IMR-90 (cell line): ENCODE results near the gene PM20D1. TPM values are rescaled to one million over a fixed set of nuclear protein-coding genes. Genes with fewer than 3 reads are reported as not detected.

Source experiments
- ATAC-seq: fragments of 200-7000 bp; cut with Tn5 transposase; 2 replicates; pipeline ENCODE4 v1.9.1; 2020; ENCODE audit warnings: low read depth, mild to moderate bottlenecking, moderate library complexity
- BruUV-seq: library from RNA; stranded (reverse); fragments of 400-500 nt; replicated peaks from 2 replicates; lab custom pipeline; 2021; lab: Mats Ljungman, UMichigan
- CTCF ChIA-PET: fragments of 300-600 bp; formaldehyde crosslinking; extraction: SDS; loops from one replicate; lab custom pipeline; 2021; ENCODE audit warnings: antibody characterized with exemption; lab: Yijun Ruan, JAX
- POLR2A ChIA-PET: fragments of 300-600 bp; sonication (Branson Sonifier 250); formaldehyde crosslinking; loops from one replicate; lab custom pipeline; 2022; ENCODE audit warnings: antibody characterized with exemption; ENCODE audit not compliant: unreplicated experiment; lab: Charles Lee
- DNase-seq: peaks from one replicate; pipeline ENCODE4 v3.0.0; 2013
- H2AFZ ChIP-seq: replicated peaks from 2 replicates; pipeline ENCODE3; 2013; ENCODE audit warnings: low read length, mild to moderate bottlenecking; ENCODE audit not compliant: poor library complexity
- H2AK5ac ChIP-seq: 2 replicates; pipeline ENCODE4 v1.6.1; 2013; ENCODE audit warnings: low read depth, low read length, inconsistent platforms
- H2AK9ac ChIP-seq: replicated peaks from 2 replicates; pipeline ENCODE3; 2013; ENCODE audit warnings: mild to moderate bottlenecking, low read depth, low read length, moderate library complexity; ENCODE audit not compliant: poor library complexity
- H2BK120ac ChIP-seq: 2 replicates; pipeline ENCODE4 v1.6.1; 2013; ENCODE audit warnings: low read depth, low read length, inconsistent platforms
- H2BK15ac ChIP-seq: 3 replicates; pipeline ENCODE4 v1.6.1; 2013; ENCODE audit warnings: low read depth, low read length, inconsistent platforms
- H2BK20ac ChIP-seq: 2 replicates; pipeline ENCODE4 v1.6.1; 2013; ENCODE audit warnings: low read depth, mild to moderate bottlenecking, inconsistent platforms, low read length, moderate library complexity
- H2BK5ac ChIP-seq: 2 replicates; pipeline ENCODE4 v1.6.1; 2013; ENCODE audit warnings: mild to moderate bottlenecking, low read depth, low read length, inconsistent platforms; ENCODE audit not compliant: poor library complexity, severe bottlenecking
- H3K14ac ChIP-seq: replicated peaks from 2 replicates; pipeline ENCODE4 v1.6.1; 2013; ENCODE audit warnings: low read depth, low read length, inconsistent platforms
- H3K18ac ChIP-seq: 2 replicates; pipeline ENCODE4 v1.6.1; 2013; ENCODE audit warnings: low read depth, low read length, control low read depth
- H3K23ac ChIP-seq: 2 replicates; pipeline ENCODE4 v1.6.1; 2013; ENCODE audit warnings: low read depth, low read length, inconsistent platforms
- H3K27ac ChIP-seq: 2 replicates; pipeline ENCODE4 v1.5.1; 2013; ENCODE audit warnings: mild to moderate bottlenecking, control low read depth, low read length; ENCODE audit not compliant: insufficient read depth
- H3K27me3 ChIP-seq: 2 replicates; pipeline ENCODE4 v1.6.1; 2013; ENCODE audit warnings: low read length; ENCODE audit not compliant: control insufficient read depth, insufficient read depth
- H3K36me3 ChIP-seq: 2 replicates; pipeline ENCODE4 v1.6.1; 2013; ENCODE audit warnings: low read length, mixed read lengths; ENCODE audit not compliant: control insufficient read depth, insufficient read depth
- H3K4ac ChIP-seq: 2 replicates; pipeline ENCODE4 v1.6.1; 2013; ENCODE audit warnings: low read depth, low read length, inconsistent platforms
- H3K4me1 ChIP-seq: 2 replicates; pipeline ENCODE4 v1.6.1; 2013; ENCODE audit warnings: low read length, mixed read lengths; ENCODE audit not compliant: control insufficient read depth, insufficient read depth
- H3K4me2 ChIP-seq: 2 replicates; pipeline ENCODE4 v1.6.1; 2013; ENCODE audit warnings: low read depth, mild to moderate bottlenecking, control low read depth, low read length, moderate library complexity
- H3K4me3 ChIP-seq: 2 replicates; pipeline ENCODE4 v1.5.1; 2013; ENCODE audit warnings: low read depth, mild to moderate bottlenecking, control low read depth, low read length, moderate library complexity; ENCODE audit not compliant: insufficient read depth
- H3K56ac ChIP-seq: 2 replicates; pipeline ENCODE4 v1.6.1; 2013; ENCODE audit warnings: low read length, inconsistent platforms; ENCODE audit not compliant: insufficient read depth; ENCODE audit errors: extremely low read depth
- H3K79me1 ChIP-seq, 2 experiments: 2 replicates each; pipeline ENCODE4 v1.6.1; 2013; ENCODE audit warnings: low read length in 2 of 2, inconsistent platforms in 1 of 2, low read depth in 1 of 2
- H3K9ac ChIP-seq: 2 replicates; pipeline ENCODE4 v1.6.1; 2013; ENCODE audit warnings: low read depth, low read length, control low read depth
- H3K9me1 ChIP-seq: 2 replicates; pipeline ENCODE4 v1.6.1; 2013; ENCODE audit warnings: low read length, inconsistent platforms; ENCODE audit not compliant: insufficient read depth
- H3K9me3 ChIP-seq: 2 replicates; pipeline ENCODE4 v1.6.1; 2013; ENCODE audit warnings: low read length; ENCODE audit not compliant: control insufficient read depth, insufficient read depth
- H4K20me1 ChIP-seq: 2 replicates; pipeline ENCODE4 v1.6.1; 2013; ENCODE audit warnings: low read length, inconsistent platforms; ENCODE audit not compliant: insufficient read depth
- H4K5ac ChIP-seq: 2 replicates; pipeline ENCODE4 v1.6.1; 2013; ENCODE audit warnings: mild to moderate bottlenecking, low read depth, low read length, control low read depth
- H4K8ac ChIP-seq, 2 experiments: 2 replicates each; pipeline ENCODE4 v1.6.1; 2013; ENCODE audit warnings: low read depth in 2 of 2, low read length in 2 of 2, control low read depth in 1 of 2, inconsistent platforms in 1 of 2
- H4K91ac ChIP-seq: 2 replicates; pipeline ENCODE4 v1.6.1; 2013; ENCODE audit warnings: low read depth, low read length, inconsistent platforms; ENCODE audit not compliant: insufficient read depth
- CHD1 ChIP-seq: IDR thresholded peaks from 2 replicates; pipeline ENCODE4 v1.6.1; 2012; ENCODE audit warnings: low read depth, low read length, improper control_type of control experiment
- CTCF ChIP-seq: conservative IDR thresholded peaks from 2 replicates; pipeline ENCODE4 v1.5.1; 2012; ENCODE audit warnings: mild to moderate bottlenecking, low read depth, low read length, improper control_type of control experiment
- ELK1 ChIP-seq: fragments of 150-350 bp; IDR thresholded peaks from 2 replicates; pipeline ENCODE4 v1.6.1; 2016; ENCODE audit warnings: low read depth, mild to moderate bottlenecking, low read length, moderate library complexity, borderline replicate concordance
- FOS ChIP-seq: fragments of 150-350 bp; IDR thresholded peaks from 2 replicates; pipeline ENCODE4 v1.6.1; 2016; ENCODE audit warnings: low read depth, low read length
- MAZ ChIP-seq: IDR thresholded peaks from 2 replicates; pipeline ENCODE4 v1.6.1; 2012; ENCODE audit warnings: low read depth, mild to moderate bottlenecking, low read length, improper control_type of control experiment, moderate library complexity, borderline replicate concordance
- MXI1 ChIP-seq: IDR thresholded peaks from 2 replicates; pipeline ENCODE4 v1.6.1; 2012; ENCODE audit warnings: low read depth, mild to moderate bottlenecking, low read length, moderate library complexity, borderline replicate concordance
- NFE2L2 ChIP-seq: fragments of 150-350 bp; IDR thresholded peaks from 2 replicates; pipeline ENCODE4 v1.6.1; 2016; ENCODE audit warnings: low read depth, mild to moderate bottlenecking, low read length
- POLR2A ChIP-seq: IDR thresholded peaks from 2 replicates; pipeline ENCODE4 v1.6.1; 2012; ENCODE audit warnings: mild to moderate bottlenecking, low read depth, low read length
- RAD21 ChIP-seq: IDR thresholded peaks from 2 replicates; pipeline ENCODE4 v1.6.1; 2012; ENCODE audit warnings: low read length, improper control_type of control experiment
- RFX5 ChIP-seq: IDR thresholded peaks from 2 replicates; pipeline ENCODE4 v1.8.0; 2012; ENCODE audit warnings: low read depth, mild to moderate bottlenecking, low read length, moderate library complexity
- WGBS, 2 experiments: methylation state at CpG; one replicate each; pipeline versions ENCODE4 v1.1.5 to v1.1.7; 2013; ENCODE audit warnings: missing lambda C conversion rate in 2 of 2; ENCODE audit not compliant: insufficient read length in 1 of 2; ENCODE audit errors: extremely low coverage in 2 of 2; 5-methylcytosine and 5-hydroxymethylcytosine counted together
- dilution Hi-C: fragments of 300-500 bp; cut with HindIII; formaldehyde crosslinking; loops from one replicate; pipeline ENCODE4 v1.14.3; 2018; ENCODE audit warnings: low sequenced_read_pairs; ENCODE audit not compliant: unreplicated experiment
- in situ Hi-C: fragments of 300-500 bp; cut with MboI; formaldehyde crosslinking; loops from 3 replicates; pipeline ENCODE4 v1.14.3; 2019; ENCODE audit warnings: low sequenced_read_pairs, inconsistent platforms, mixed read lengths
- intact Hi-C: fragments of 100-400 bp; cut with micrococcal nuclease; formaldehyde crosslinking; loops from 2 replicates; pipeline ENCODE4 v1.10.0; 2022
- polyA plus RNA-seq, 3 experiments: library from polyadenylated mRNA; depleted of rRNA; stranded (reverse); fragments of >200 nt; gene quantifications; 2 replicates each; pipeline ENCODE4 v1.2.3, GENCODE V29; 2012; ENCODE audit warnings: low replicate concordance in 1 of 3
- total RNA-seq: library from RNA; depleted of rRNA; stranded (reverse); fragments of >200 nt; gene quantifications from 2 replicates; pipeline ENCODE4 v1.2.3, GENCODE V29; 2012
- TF ChIP-seq, protein P1 (sequence below): fragments of 150-350 bp; IDR thresholded peaks from 2 replicates; pipeline ENCODE4 v1.6.1; 2017; ENCODE audit warnings: mild to moderate bottlenecking, antibody characterized with exemption, low read length, low read depth

Gene PM20D1
- total and polyA plus RNA-seq, 2 of the 4 experiments (the other 2 are of a cell fraction): not detected

DNA sequence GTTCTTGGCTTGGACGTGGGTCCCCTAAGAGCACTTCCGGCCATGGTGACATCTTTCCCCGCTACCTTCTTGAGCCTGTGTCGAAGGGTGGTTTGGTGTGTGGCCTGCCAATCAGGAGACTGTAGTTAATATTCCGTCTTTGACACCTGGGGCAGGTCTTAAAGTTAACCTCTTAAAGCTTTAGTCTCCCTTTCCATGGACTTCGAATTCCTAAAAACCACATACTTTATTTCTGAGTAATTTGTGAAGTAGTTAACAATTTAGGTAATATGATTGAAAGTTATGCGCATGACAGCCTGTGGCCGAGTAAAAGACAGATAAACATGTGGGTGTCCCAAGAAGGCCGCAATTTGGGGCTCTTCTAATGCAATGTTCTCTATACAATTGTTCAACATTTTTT lies 64.5 kb downstream of the PM20D1 start:
- CTCF ChIA-PET: interaction anchor here (0.6 to 0.8 kb wide), 2 partner anchors 16 to 127 kb away, joined by 3 to 4 read pairs; no protein-coding TSS in a partner anchor
- no peak overlapping the region for H2AFZ ChIP-seq
- H3K18ac ChIP-seq: no peak overlapping the region
- intact Hi-C loops (no loop called here), dilution Hi-C loops (no loop called here), in situ Hi-C loops (no loop called here)
- no peak overlapping the region for H3K27ac ChIP-seq
- no peak overlapping the region for H3K23ac ChIP-seq
- no peaks in the 10 kb centered on the region for H3K9me3 ChIP-seq
- no peak overlapping the region for H3K4ac ChIP-seq
- DNase-seq: no peak
- WGBS, 2 experiments: no CpG with 5 or more reads among the region's 9 CpGs
- H2BK120ac ChIP-seq: no peak overlapping the region
- no peak for TF ChIP-seq NFE2L2
- TF ChIP-seq CHD1: no peak
- no peak for TF ChIP-seq RFX5
- no peak for TF ChIP-seq POLR2A
- no peak for TF ChIP-seq RAD21
- no peak for TF ChIP-seq MXI1
- TF ChIP-seq MAZ: no peak
- TF ChIP-seq, protein P1, sequence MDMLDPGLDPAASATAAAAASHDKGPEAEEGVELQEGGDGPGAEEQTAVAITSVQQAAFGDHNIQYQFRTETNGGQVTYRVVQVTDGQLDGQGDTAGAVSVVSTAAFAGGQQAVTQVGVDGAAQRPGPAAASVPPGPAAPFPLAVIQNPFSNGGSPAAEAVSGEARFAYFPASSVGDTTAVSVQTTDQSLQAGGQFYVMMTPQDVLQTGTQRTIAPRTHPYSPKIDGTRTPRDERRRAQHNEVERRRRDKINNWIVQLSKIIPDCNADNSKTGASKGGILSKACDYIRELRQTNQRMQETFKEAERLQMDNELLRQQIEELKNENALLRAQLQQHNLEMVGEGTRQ: no peak
- no peak for TF ChIP-seq FOS
- TF ChIP-seq ELK1: no peak
- no peak for TF ChIP-seq CTCF
- H3K36me3 ChIP-seq: peaks cover 5% of the 10 kb centered on the region
- peaks cover 3% of the 10 kb centered on the region; the same call in 1 of the 2 replicates for H3K9me1 ChIP-seq
- H4K20me1 ChIP-seq: no peaks in the 10 kb centered on the region
- no peak overlapping the region for H4K5ac ChIP-seq
- H4K8ac ChIP-seq: no peak overlapping the region
- H2AK5ac ChIP-seq: no peak overlapping the region
- no peak overlapping the region for H3K9ac ChIP-seq
- no peaks in the 10 kb centered on the region for H3K79me1 ChIP-seq
- no peak overlapping the region for H3K56ac ChIP-seq
- H3K4me3 ChIP-seq: no peak overlapping the region
- no peaks in the 10 kb centered on the region for H3K4me1 ChIP-seq
- no TSS peak for BruUV-seq
- H2BK5ac ChIP-seq: no peak overlapping the region
- no peak overlapping the region for H3K14ac ChIP-seq
- H2BK20ac ChIP-seq: no peak overlapping the region
- no peak for ATAC-seq
- H3K27me3 ChIP-seq: peaks cover 2% of the 10 kb centered on the region; the same call in 1 of the 2 replicates
- H2AK9ac ChIP-seq: no peak overlapping the region
- no peak overlapping the region for H4K91ac ChIP-seq
- POLR2A ChIA-PET: no interaction called here
- H3K4me2 ChIP-seq: no peak overlapping the region
- no peak overlapping the region for H2BK15ac ChIP-seq
